ENCODE measurements around the gene CGREF1. TPM values are rescaled to one million over a fixed set of nuclear protein-coding genes. Genes with fewer than 3 reads are reported as not detected.
A peak's percentile ranks its signal among the peaks of the same experiment; 100 is the strongest.
"Not testable (repeated sequence)": the region's sequence is repeated elsewhere in the genome, so short reads cannot be mapped to it uniquely, and the experiment has no call there.

CGREF1 gene
- total RNA-seq, 1 donor from 2014 or later, result not detected

- Mint-ChIP-seq H3K27ac (ENCODE audit: unreplicated experiment) (no peak overlapping the region), H3K9me3 (ENCODE audit: unreplicated experiment) (no peaks in the 10 kb centered on the region), H3K4me1 (ENCODE audit: unreplicated experiment) (peaks cover 32% of the 10 kb centered on the region), H3K36me3 (ENCODE audit: low read depth, unreplicated experiment) (peaks cover 3% of the 10 kb centered on the region), H3K4me3 (ENCODE audit: unreplicated experiment) (no peak overlapping the region), H3K27me3 (ENCODE audit: unreplicated experiment) (peaks cover 18% of the 10 kb centered on the region)
- no peak for DNase-seq (ENCODE audit: low spot score)
- no peak for TF ChIP-seq CTCF (IDR thresholded peaks at IDR 0.05; ENCODE audit: unreplicated experiment)
Measured at GRCh38 chr2:27079233-27080139, 39.4 kb downstream of the CGREF1 start.

- Mint-ChIP-seq H3K4me3 (ENCODE audit: unreplicated experiment) (no peak within 1 kb of the TSS), H3K27ac (ENCODE audit: unreplicated experiment) (no peak within 1 kb of the TSS)
Measured at GRCh38 chr2:27078267-27079194, 40.4 kb downstream of the CGREF1 start, which contains the start of gene EMILIN1. Gene EMILIN1 (plus strand): TSS chr2:27078615. CDS start chr2:27079066, 451 bp downstream.

GRCh38 chr2:27077231-27077630 lies 41.7 kb downstream of the CGREF1 start:
- peaks cover 20% of the 10 kb centered on the region for H3K27me3 Mint-ChIP-seq (ENCODE audit: unreplicated experiment)
- no peak overlapping the region for H3K27ac Mint-ChIP-seq (ENCODE audit: unreplicated experiment)
- peaks cover 39% of the 10 kb centered on the region for H3K4me1 Mint-ChIP-seq (ENCODE audit: unreplicated experiment)
- no peak for DNase-seq (ENCODE audit: low spot score)
- H3K4me3 Mint-ChIP-seq (ENCODE audit: unreplicated experiment), result no peak overlapping the region
- H3K9me3 Mint-ChIP-seq (ENCODE audit: unreplicated experiment), result no peaks in the 10 kb centered on the region
- H3K36me3 Mint-ChIP-seq (ENCODE audit: low read depth, unreplicated experiment), result peaks cover 3% of the 10 kb centered on the region
- TF ChIP-seq CTCF (IDR thresholded peaks at IDR 0.05; ENCODE audit: unreplicated experiment), result no peak

More at GRCh38 chr2:27078267-27079194, 40.4 kb downstream of the CGREF1 start, which contains the start of gene EMILIN1:
- no peak for DNase-seq (ENCODE audit: low spot score)
- Mint-ChIP-seq H3K36me3 (ENCODE audit: low read depth, unreplicated experiment) (peaks cover 3% of the 10 kb centered on the region), H3K27me3 (ENCODE audit: unreplicated experiment) (peaks cover 17% of the 10 kb centered on the region), H3K4me1 (ENCODE audit: unreplicated experiment) (peaks cover 38% of the 10 kb centered on the region), H3K9me3 (ENCODE audit: unreplicated experiment) (no peaks in the 10 kb centered on the region)
- TF ChIP-seq CTCF (IDR thresholded peaks at IDR 0.05; ENCODE audit: unreplicated experiment), result no peak

- Mint-ChIP-seq H3K36me3 (ENCODE audit: low read depth, unreplicated experiment) (peaks cover 3% of the 10 kb centered on the region), H3K9me3 (ENCODE audit: unreplicated experiment) (no peaks in the 10 kb centered on the region), H3K4me3 (ENCODE audit: unreplicated experiment) (peak overlapping the region; percentile 29), H3K27ac (ENCODE audit: unreplicated experiment) (no peak overlapping the region), H3K4me1 (ENCODE audit: unreplicated experiment) (peaks cover 35% of the 10 kb centered on the region), H3K27me3 (ENCODE audit: unreplicated experiment) (peaks cover 20% of the 10 kb centered on the region)
- no peak for TF ChIP-seq CTCF (IDR thresholded peaks at IDR 0.05; ENCODE audit: unreplicated experiment)
- DNase-seq (ENCODE audit: low spot score), result no peak
Measured at GRCh38 chr2:27076323-27076722, 42.6 kb downstream of the CGREF1 start.

GRCh38 chr2:27075566-27075871 lies 43.4 kb downstream of the CGREF1 start:
- H3K36me3 Mint-ChIP-seq (ENCODE audit: low read depth, unreplicated experiment); H3K9me3 Mint-ChIP-seq (ENCODE audit: unreplicated experiment); DNase-seq (ENCODE audit: low spot score); H3K4me3 Mint-ChIP-seq (ENCODE audit: unreplicated experiment): not testable (repeated sequence)
- H3K27me3 Mint-ChIP-seq (ENCODE audit: unreplicated experiment), result peaks cover 18% of the 10 kb centered on the region
- H3K27ac Mint-ChIP-seq (ENCODE audit: unreplicated experiment), result peak overlapping the region; percentile 72
- H3K4me1 Mint-ChIP-seq (ENCODE audit: unreplicated experiment), result peaks cover 34% of the 10 kb centered on the region

Measured in endothelial cell (in vitro differentiated cells).